HG02840 (cell line): Measurements from ENCODE around the gene DMRTA1.
"Not testable (repeated sequence)": the region's sequence is repeated elsewhere in the genome, so short reads cannot be mapped to it uniquely, and the experiment has no call there.

Experiments
- ATAC-seq: cut with Tn5 transposase; IDR thresholded peaks from one replicate; pipeline ENCODE4 v1.9.1; 2021; ENCODE audit warnings: mild to moderate bottlenecking, moderate library complexity, moderate number of reproducible peaks; ENCODE audit not compliant: unreplicated experiment, low FRiP score

DMRTA1 gene

GRCh38 chr9:22446589-22446949 is at the start of gene DMRTA1:
Gene DMRTA1 (plus strand): TSS chr9:22446824. CDS start chr9:22447066, 242 bp downstream.
- ATAC-seq: no peak

- ATAC-seq: no peak
Observed at GRCh38 chr9:22401671-22402070, 45.0 kb upstream of the DMRTA1 start.

GRCh38 chr9:22405869-22406659 is 40.6 kb upstream of the DMRTA1 start:
- ATAC-seq: no peak

GRCh38 chr9:22413884-22414283 is 32.7 kb upstream of the DMRTA1 start:
- ATAC-seq: no peak

- ATAC-seq: no peak
Observed at GRCh38 chr9:22415941-22416691, 30.5 kb upstream of the DMRTA1 start.

GRCh38 chr9:22416692-22417060 is 29.9 kb upstream of the DMRTA1 start:
- ATAC-seq: no peak

GRCh38 chr9:22423566-22423965 is 23.1 kb upstream of the DMRTA1 start:
- ATAC-seq: no peak

GRCh38 chr9:22424616-22425015 is 22.0 kb upstream of the DMRTA1 start:
- no peak for ATAC-seq

- ATAC-seq: no peak
Observed at GRCh38 chr9:22425551-22425950, 21.1 kb upstream of the DMRTA1 start.

- no peak for ATAC-seq
Observed at GRCh38 chr9:22427226-22427880, 19.3 kb upstream of the DMRTA1 start.

GRCh38 chr9:22433691-22434090 is 12.9 kb upstream of the DMRTA1 start:
- no peak for ATAC-seq

- not testable (repeated sequence) for ATAC-seq
Observed at GRCh38 chr9:22435252-22435651, 11.4 kb upstream of the DMRTA1 start.

GRCh38 chr9:22437461-22438067 is 9.1 kb upstream of the DMRTA1 start:
- ATAC-seq: not testable (repeated sequence)

- ATAC-seq: no peak
Observed at GRCh38 chr9:22440841-22441240, 5.8 kb upstream of the DMRTA1 start.

GRCh38 chr9:22446950-22447617 is 460 bp downstream of the DMRTA1 start:
- ATAC-seq: no peak

- ATAC-seq: no peak
Observed at GRCh38 chr9:22447618-22448305, 1.1 kb downstream of the DMRTA1 start.

- ATAC-seq: no peak
Observed at GRCh38 chr9:22449719-22450118, 3.1 kb downstream of the DMRTA1 start.

- no peak for ATAC-seq
Observed at GRCh38 chr9:22452415-22453010, 5.9 kb downstream of the DMRTA1 start.

GRCh38 chr9:22454016-22454415 is 7.4 kb downstream of the DMRTA1 start:
- ATAC-seq: no peak
